Left renal pelvis (tissue), 4 donors: ENCODE results near the gene CAMK1D. TPM values are rescaled to one million over a fixed set of nuclear protein-coding genes. Genes with fewer than 3 reads are reported as not detected.

Experiments
- DNase-seq, 4 donors: peaks; one replicate each; pipeline ENCODE4 v3.0.0-alpha.2; 2013; ENCODE audit warnings: low read depth in 4 of 4, low spot score in 3 of 4
- polyA plus RNA-seq, 4 donors: library from polyadenylated mRNA; unstranded; fragments of 120-200 nt; gene quantifications; one replicate each; pipeline ENCODE4 v1.2.1, GENCODE V29; 2013; ENCODE audit not compliant: insufficient read length in 4 of 4

Gene CAMK1D
- polyA plus RNA-seq, 4 donors = 11.1 to 20.6 (median 11.2) TPM

- DNase-seq = no peak
These were observed 480.6 kb downstream of the CAMK1D start for GRCh38 chr10:12829831-12830390.

GRCh38 chr10:12832096-12832495 lies 482.7 kb downstream of the CAMK1D start:
- no peak for DNase-seq

- DNase-seq = no peak
These were observed 484.1 kb downstream of the CAMK1D start for GRCh38 chr10:12833451-12833850.

- DNase-seq = no peak
These were observed 484.8 kb downstream of the CAMK1D start for GRCh38 chr10:12834116-12834665.

GRCh38 chr10:12834721-12835120 lies 485.4 kb downstream of the CAMK1D start:
- DNase-seq = no peak

GRCh38 chr10:12835709-12836108 lies 486.4 kb downstream of the CAMK1D start:
- DNase-seq = no peak

GRCh38 chr10:12838366-12838765 lies 489.0 kb downstream of the CAMK1D start:
- DNase-seq = no peak

GRCh38 chr10:12838995-12839927 lies 489.9 kb downstream of the CAMK1D start:
- DNase-seq = no peak

- DNase-seq = no peak
These were observed 490.7 kb downstream of the CAMK1D start for GRCh38 chr10:12839941-12840611.

GRCh38 chr10:12841426-12841825 lies 492.1 kb downstream of the CAMK1D start:
- DNase-seq = no peak

- no peak for DNase-seq
These were observed 492.5 kb downstream of the CAMK1D start for GRCh38 chr10:12841826-12842225.

GRCh38 chr10:12842310-12842709 lies 493.0 kb downstream of the CAMK1D start:
- no peak for DNase-seq

GRCh38 chr10:12843296-12843945 lies 494.1 kb downstream of the CAMK1D start:
- no peak for DNase-seq

- DNase-seq = peak; percentile 62 to 73 (median 66)
These were observed 495.6 kb downstream of the CAMK1D start for GRCh38 chr10:12844811-12845483.

- DNase-seq = no peak
These were observed 497.4 kb downstream of the CAMK1D start for GRCh38 chr10:12846718-12847117.

GRCh38 chr10:12847361-12847975 lies 498.1 kb downstream of the CAMK1D start:
- DNase-seq = no peak

GRCh38 chr10:12848439-12849173 lies 499.3 kb downstream of the CAMK1D start:
- no peak for DNase-seq

- no peak for DNase-seq
These were observed 500.2 kb downstream of the CAMK1D start for GRCh38 chr10:12849319-12850181.
